Thyroid gland (tissue), 4 donors: ENCODE measurements around the gene PTGR1.

ENCODE experiments used
- POLR2A ChIP-seq, 2 donors: fragments of 450-650 bp; IDR thresholded peaks; one replicate each; pipeline ENCODE4 v1.6.1; 2017; ENCODE audit warnings: antibody characterized with exemption in 2 of 2, mild to moderate bottlenecking in 2 of 2, moderate library complexity in 1 of 2
- TF ChIP-seq, protein P1 (sequence below), 6 experiments: fragments of 200-600 bp in 3 of 6; fragments of 450-650 bp in 3 of 6; sonication (generic) in 3 of 6; IDR thresholded peaks; one replicate each; pipeline ENCODE4 v1.5.1; 2016 to 2019; ENCODE audit warnings: antibody characterized with exemption in 6 of 6, mild to moderate bottlenecking in 2 of 6, inconsistent platforms in 1 of 6, moderate library complexity in 1 of 6

DNA sequence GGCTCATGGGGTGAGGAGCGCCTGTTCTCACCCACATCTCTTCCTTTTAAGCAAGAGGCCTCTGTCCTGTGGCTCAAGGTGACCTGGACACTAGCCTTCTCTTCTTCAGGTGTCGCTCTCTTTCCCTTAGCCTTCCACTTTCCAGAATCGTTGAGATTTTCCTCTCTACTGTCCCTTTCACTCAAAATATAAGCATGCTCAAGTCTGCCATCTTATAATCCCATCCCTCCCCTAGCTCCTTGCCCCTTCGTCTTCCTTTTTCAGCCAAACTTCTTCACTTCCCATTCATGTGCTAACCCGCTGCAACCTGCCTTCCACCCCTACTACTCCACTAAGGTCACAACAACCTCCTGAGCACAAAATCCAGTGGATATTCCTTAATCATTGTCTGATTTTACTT, 13.1 kb downstream of the PTGR1 start:
- TF ChIP-seq, protein P1, sequence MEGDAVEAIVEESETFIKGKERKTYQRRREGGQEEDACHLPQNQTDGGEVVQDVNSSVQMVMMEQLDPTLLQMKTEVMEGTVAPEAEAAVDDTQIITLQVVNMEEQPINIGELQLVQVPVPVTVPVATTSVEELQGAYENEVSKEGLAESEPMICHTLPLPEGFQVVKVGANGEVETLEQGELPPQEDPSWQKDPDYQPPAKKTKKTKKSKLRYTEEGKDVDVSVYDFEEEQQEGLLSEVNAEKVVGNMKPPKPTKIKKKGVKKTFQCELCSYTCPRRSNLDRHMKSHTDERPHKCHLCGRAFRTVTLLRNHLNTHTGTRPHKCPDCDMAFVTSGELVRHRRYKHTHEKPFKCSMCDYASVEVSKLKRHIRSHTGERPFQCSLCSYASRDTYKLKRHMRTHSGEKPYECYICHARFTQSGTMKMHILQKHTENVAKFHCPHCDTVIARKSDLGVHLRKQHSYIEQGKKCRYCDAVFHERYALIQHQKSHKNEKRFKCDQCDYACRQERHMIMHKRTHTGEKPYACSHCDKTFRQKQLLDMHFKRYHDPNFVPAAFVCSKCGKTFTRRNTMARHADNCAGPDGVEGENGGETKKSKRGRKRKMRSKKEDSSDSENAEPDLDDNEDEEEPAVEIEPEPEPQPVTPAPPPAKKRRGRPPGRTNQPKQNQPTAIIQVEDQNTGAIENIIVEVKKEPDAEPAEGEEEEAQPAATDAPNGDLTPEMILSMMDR (IDR thresholded peaks at IDR 0.05) = no peak
- TF ChIP-seq POLR2A (IDR thresholded peaks at IDR 0.05) = no peak
